H9 (cell line): ENCODE data around the gene RINL. TPM values are rescaled to one million over a fixed set of nuclear protein-coding genes. Genes with fewer than 3 reads are reported as not detected.

ENCODE experiments used
- DNase-seq: peaks from one replicate; pipeline ENCODE4 v3.0.0-alpha.2; 2017
- H2AFZ ChIP-seq: one replicate; pipeline ENCODE4 v1.6.1; 2013; ENCODE audit warnings: mild to moderate bottlenecking, low read length, control low read depth, moderate library complexity
- H2AK5ac ChIP-seq: 2 replicates; pipeline ENCODE4 v1.6.1; 2013; ENCODE audit warnings: low read length, control low read depth, mixed read lengths; ENCODE audit not compliant: insufficient read length
- H2BK120ac ChIP-seq: one replicate; pipeline ENCODE4 v1.6.1; 2013; ENCODE audit warnings: low read depth, mild to moderate bottlenecking, low read length, control low read depth, inconsistent platforms; ENCODE audit not compliant: poor library complexity, severe bottlenecking
- H2BK12ac ChIP-seq: 2 replicates; pipeline ENCODE4 v1.6.1; 2013; ENCODE audit warnings: low read length, control low read depth, mixed read lengths, low read depth; ENCODE audit not compliant: insufficient read length
- H2BK15ac ChIP-seq: 2 replicates; pipeline ENCODE4 v1.6.1; 2013; ENCODE audit warnings: low read depth, low read length, control low read depth
- H2BK20ac ChIP-seq: one replicate; pipeline ENCODE4 v1.6.1; 2013; ENCODE audit warnings: low read depth, mild to moderate bottlenecking, low read length, control low read depth, inconsistent platforms; ENCODE audit not compliant: poor library complexity, severe bottlenecking
- H2BK5ac ChIP-seq: 2 replicates; pipeline ENCODE4 v1.6.1; 2013; ENCODE audit warnings: low read length, control low read depth, mixed read lengths; ENCODE audit not compliant: insufficient read length
- H3K14ac ChIP-seq: 2 replicates; pipeline ENCODE4 v1.6.1; 2013; ENCODE audit warnings: low read length, control low read depth; ENCODE audit not compliant: insufficient read depth
- H3K18ac ChIP-seq: 2 replicates; pipeline ENCODE4 v1.6.1; 2013; ENCODE audit warnings: low read depth, mild to moderate bottlenecking, mixed read lengths, low read length, control low read depth; ENCODE audit not compliant: insufficient read length
- H3K23ac ChIP-seq: 2 replicates; pipeline ENCODE4 v1.6.1; 2013; ENCODE audit warnings: low read length, control low read depth, mixed read lengths, low read depth; ENCODE audit not compliant: insufficient read length
- H3K23me2 ChIP-seq: 2 replicates; pipeline ENCODE4 v1.6.1; 2013; ENCODE audit warnings: low read depth, mild to moderate bottlenecking, mixed read lengths, low read length, control low read depth; ENCODE audit not compliant: insufficient read length, poor library complexity, severe bottlenecking
- H3K27ac ChIP-seq: 2 replicates; pipeline ENCODE4 v1.5.1; 2013; ENCODE audit warnings: low read length, control low read depth, mixed read lengths, low read depth; ENCODE audit not compliant: insufficient read length
- H3K27me3 ChIP-seq: 2 replicates; pipeline ENCODE4 v1.6.1; 2013; ENCODE audit warnings: low read length, control low read depth, inconsistent platforms; ENCODE audit not compliant: insufficient read depth
- H3K4ac ChIP-seq: 2 replicates; pipeline ENCODE4 v1.6.1; 2013; ENCODE audit warnings: low read depth, mild to moderate bottlenecking, control low read depth, inconsistent platforms, low read length, moderate library complexity
- H3K4me1 ChIP-seq: 2 replicates; pipeline ENCODE4 v1.6.1; 2013; ENCODE audit warnings: low read length, control low read depth, inconsistent platforms; ENCODE audit not compliant: insufficient read depth
- H3K4me2 ChIP-seq: 2 replicates; pipeline ENCODE4 v1.6.1; 2013; ENCODE audit warnings: low read length, control low read depth, mixed read lengths; ENCODE audit not compliant: insufficient read length, insufficient read depth
- H3K56ac ChIP-seq: 2 replicates; pipeline ENCODE4 v1.6.1; 2013; ENCODE audit warnings: low read depth, mild to moderate bottlenecking, mixed read lengths, low read length, control low read depth; ENCODE audit not compliant: insufficient read length
- H3K79me1 ChIP-seq: 2 replicates; pipeline ENCODE4 v1.6.1; 2013; ENCODE audit warnings: low read depth, mild to moderate bottlenecking, moderate library complexity, low read length, control low read depth, inconsistent platforms; ENCODE audit not compliant: insufficient read depth, poor library complexity, severe bottlenecking
- H3K79me2 ChIP-seq: 2 replicates; pipeline ENCODE4 v1.6.1; 2013; ENCODE audit warnings: low read length, control low read depth, inconsistent platforms; ENCODE audit not compliant: insufficient read depth
- H3K9ac ChIP-seq: 2 replicates; pipeline ENCODE4 v1.6.1; 2013; ENCODE audit warnings: low read length, control low read depth, mixed read lengths; ENCODE audit not compliant: insufficient read length; ENCODE audit errors: extremely low read depth
- H3K9me3 ChIP-seq: one replicate; pipeline ENCODE4 v1.6.1; 2013; ENCODE audit warnings: low read depth, low read length, inconsistent platforms; ENCODE audit not compliant: control insufficient read depth
- H3T11ph ChIP-seq: one replicate; pipeline ENCODE4 v1.6.1; 2013; ENCODE audit warnings: mild to moderate bottlenecking, low read length, control low read depth, inconsistent platforms
- H4K20me1 ChIP-seq: one replicate; pipeline ENCODE4 v1.6.1; 2013; ENCODE audit not compliant: control insufficient read depth, insufficient read length, insufficient read depth
- H4K5ac ChIP-seq: 2 replicates; pipeline ENCODE4 v1.6.1; 2013; ENCODE audit warnings: low read depth, mild to moderate bottlenecking, mixed read lengths, low read length, control low read depth; ENCODE audit not compliant: insufficient read length
- H4K8ac ChIP-seq: replicated peaks from 2 replicates; pipeline ENCODE4 v1.6.1; 2013; ENCODE audit warnings: low read length, control low read depth, mixed read lengths, low read depth; ENCODE audit not compliant: insufficient read length
- H4K91ac ChIP-seq: 2 replicates; pipeline ENCODE4 v1.6.1; 2013; ENCODE audit warnings: low read depth, mild to moderate bottlenecking, moderate library complexity, mixed read lengths, low read length, control low read depth; ENCODE audit not compliant: insufficient read length
- H3K27ac Mint-ChIP-seq, 3 experiments: 2 replicates in 2 of 3; 3 replicates in 1 of 3; pipeline ENCODE4 v1.8.0; 2020 to 2021; ENCODE audit warnings: mixed read lengths in 3 of 3, mild to moderate bottlenecking in 1 of 3, moderate library complexity in 1 of 3
- H3K27me3 Mint-ChIP-seq: 2 replicates; pipeline ENCODE4 v1.8.0; 2021; ENCODE audit warnings: low read depth, mild to moderate bottlenecking, moderate library complexity, mixed read lengths
- H3K36me3 Mint-ChIP-seq, 3 experiments: 2 replicates in 2 of 3; 3 replicates in 1 of 3; pipeline ENCODE4 v1.8.0; 2020 to 2021; ENCODE audit warnings: low read depth in 3 of 3, mixed read lengths in 3 of 3; ENCODE audit not compliant: insufficient read depth in 1 of 3
- H3K4me1 Mint-ChIP-seq, 2 experiments: 2 replicates each; pipeline ENCODE4 v1.8.0; 2020; ENCODE audit warnings: mixed read lengths in 2 of 2
- H3K4me3 Mint-ChIP-seq, 2 experiments: 2 replicates in 1 of 2; 3 replicates in 1 of 2; pipeline ENCODE4 v1.8.0; 2020 to 2021; ENCODE audit warnings: mild to moderate bottlenecking in 2 of 2, mixed read lengths in 2 of 2, moderate library complexity in 1 of 2
- H3K9me3 Mint-ChIP-seq, 2 experiments: 2 replicates in 1 of 2; 3 replicates in 1 of 2; pipeline ENCODE4 v1.8.0; 2020; ENCODE audit warnings: mild to moderate bottlenecking in 2 of 2, mixed read lengths in 2 of 2, moderate library complexity in 1 of 2
- CTCF ChIP-seq: fragments of 200-600 bp; sonication (generic); conservative IDR thresholded peaks from 3 replicates; pipeline ENCODE4 v1.8.0; 2021; ENCODE audit warnings: antibody characterized with exemption, mild to moderate bottlenecking
- WGBS: extraction: QIAGEN DNeasy Blood & Tissue Kit; methylation state at CpG from one replicate; pipeline ENCODE4 v1.1.7; 2013; ENCODE audit warnings: missing lambda C conversion rate, low lambda C conversion rate, mixed read lengths; ENCODE audit not compliant: insufficient read length; ENCODE audit errors: extremely low coverage; 5-methylcytosine and 5-hydroxymethylcytosine counted together
- total RNA-seq: library from RNA; stranded (reverse); gene quantifications from 2 replicates; pipeline ENCODE4 v1.2.1, GENCODE V29; 2021

The RINL gene
- total RNA-seq, 1 experiment from 2014 or later, result 6.4 TPM

- Histone ChIP-seq H3K4me1 (no peaks in the 10 kb centered on the region), H2BK120ac (no peak overlapping the region), H2AK5ac (no peak overlapping the region), H3T11ph (no peak overlapping the region), H4K91ac (no peak overlapping the region), H3K4me2 (no peak overlapping the region), H4K20me1 (peaks cover 4% of the 10 kb centered on the region), H3K23me2 (peaks cover 14% of the 10 kb centered on the region), H2BK15ac (no peak overlapping the region), H3K79me1 (peaks cover 8% of the 10 kb centered on the region), H3K27me3 (no peaks in the 10 kb centered on the region), H2AFZ (no peak overlapping the region), H4K5ac (no peak overlapping the region), H4K8ac (no peak overlapping the region), H2BK12ac (no peak overlapping the region), H3K9ac (no peak overlapping the region), H3K14ac (no peak overlapping the region), H2BK5ac (no peak overlapping the region), H3K23ac (no peak overlapping the region), H3K79me2 (peaks cover 18% of the 10 kb centered on the region), H2BK20ac (no peak overlapping the region), H3K56ac (no peak overlapping the region), H3K27ac (no peak overlapping the region), H3K9me3 (no peaks in the 10 kb centered on the region), H3K18ac (no peak overlapping the region), H3K4ac (no peak overlapping the region)
- H3K36me3 Mint-ChIP-seq, result peaks cover 73 to 81% (median 80%) of the 10 kb centered on the region in 3 experiments
- peak overlapping the region in 1 of 2 experiments; percentile 44; a peak in 1 of 5 replicates for H3K4me3 Mint-ChIP-seq
- peaks cover 25 to 28% of the 10 kb centered on the region in 2 experiments for H3K4me1 Mint-ChIP-seq
- TF ChIP-seq CTCF, result no peak
- H3K9me3 Mint-ChIP-seq, result no peaks in the 10 kb centered on the region; a peak in 1 of 5 replicates
- no CpG with 5 or more reads among the region's 2 CpGs for WGBS
- H3K27ac Mint-ChIP-seq, result peak overlapping the region; percentile 64 to 85 (median 77); a peak in 5 of 7 replicates
- DNase-seq, result no peak
- peaks cover 3% of the 10 kb centered on the region; the same call in 1 of the 2 replicates for H3K27me3 Mint-ChIP-seq
Observed at GRCh38 chr19:38846097-38846496, 32.0 kb downstream of the RINL start.
